ENCODE measurements around the gene TMEM147.

TMEM147 gene

GRCh38 chr19:35521124-35521743 is 24.2 kb upstream of the TMEM147 start:
- no peak for DNase-seq

- DNase-seq = no peak
Measured at GRCh38 chr19:35522745-35523327, 22.6 kb upstream of the TMEM147 start.

- no peak for DNase-seq
Measured at GRCh38 chr19:35524181-35524837, 21.1 kb upstream of the TMEM147 start.

DNA sequence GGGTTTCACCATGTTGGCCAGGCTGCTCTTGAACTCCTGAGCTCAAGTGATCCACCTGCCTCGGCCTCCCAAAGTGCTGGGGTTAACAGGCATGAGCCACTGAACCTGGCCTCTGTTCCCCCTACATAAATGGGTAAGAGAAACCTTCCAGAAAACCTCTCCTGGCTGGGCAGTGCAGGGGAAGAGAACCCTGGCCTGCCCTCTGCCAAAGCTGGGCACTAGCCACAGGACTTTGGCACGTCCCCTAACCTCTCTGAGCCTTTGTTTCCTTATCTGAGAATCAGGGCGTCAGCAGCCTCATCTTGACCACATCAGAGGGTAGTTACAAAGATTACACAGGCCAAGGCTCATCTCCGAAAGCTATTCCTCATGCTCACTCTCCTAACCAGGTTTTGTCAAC is 19.6 kb upstream of the TMEM147 start:
- DNase-seq = no peak

- no peak for DNase-seq
Measured at GRCh38 chr19:35528218-35529038, 17.0 kb upstream of the TMEM147 start, which contains the start of gene SBSN. SBSN (minus strand) TSS chr19:35528311; CDS start chr19:35528281, 30 bp downstream.

- no peak for DNase-seq
Measured at GRCh38 chr19:35529241-35530218, 15.9 kb upstream of the TMEM147 start.

DNA sequence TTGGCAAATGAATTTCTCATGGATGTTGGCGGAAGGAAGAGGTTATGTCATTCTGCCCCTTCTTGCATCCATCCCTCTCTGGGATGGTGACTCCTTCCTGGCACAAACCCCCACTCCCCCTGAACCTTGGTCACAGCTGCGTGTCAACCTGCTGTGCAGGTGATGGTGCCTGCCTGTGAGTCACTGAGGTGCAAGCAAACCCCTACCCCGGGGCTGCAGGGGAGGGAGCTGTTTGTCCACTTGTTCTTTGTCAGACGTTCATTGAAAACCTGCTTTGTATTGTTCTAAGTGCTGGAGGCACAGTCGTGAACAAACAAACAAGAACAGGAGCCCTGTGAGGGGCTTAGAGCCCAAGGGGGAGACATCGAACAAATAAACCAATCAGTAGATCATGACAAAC is 14.1 kb upstream of the TMEM147 start:
- no peak for DNase-seq

DNA sequence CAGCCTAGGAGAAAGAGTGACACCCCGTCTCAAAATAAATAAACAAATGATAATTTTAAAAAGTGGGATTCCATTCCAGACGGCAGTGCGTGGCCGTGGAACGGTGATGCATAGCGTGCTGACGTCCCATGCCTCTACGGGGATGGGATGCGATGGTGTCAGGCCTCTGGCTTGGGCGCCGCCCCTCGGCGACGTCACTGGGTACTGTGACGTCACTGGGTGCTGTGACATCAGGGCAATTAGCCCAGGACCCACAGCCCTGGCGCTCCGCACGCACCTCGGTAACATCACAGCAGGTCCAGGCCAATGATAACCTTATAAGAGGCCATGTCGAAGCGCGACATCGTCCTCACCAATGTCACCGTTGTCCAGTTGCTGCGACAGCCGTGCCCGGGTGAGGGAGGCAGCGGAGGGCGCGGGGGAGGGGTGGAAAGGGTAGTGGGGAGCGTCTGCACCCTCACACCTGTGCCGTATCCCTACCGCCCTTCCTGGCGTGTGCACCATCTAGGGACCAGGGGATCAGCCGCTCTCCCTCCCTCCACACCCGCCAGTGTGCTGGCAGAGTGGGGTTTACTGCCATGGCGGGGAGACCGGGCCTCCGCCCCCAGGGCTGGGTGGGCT is 12.1 kb upstream of the TMEM147 start, which contains the start of gene GAPDHS:
Gene GAPDHS, plus strand, starts transcription at position 256 of the 621 bp plus-strand sequence. Its CDS starts 72 bp downstream, at position 328.
- DNase-seq = no peak

- peak in 2 of 4 experiments; percentile 26 to 36 for DNase-seq
Measured at GRCh38 chr19:35533822-35534392, 11.5 kb upstream of the TMEM147 start.

DNA sequence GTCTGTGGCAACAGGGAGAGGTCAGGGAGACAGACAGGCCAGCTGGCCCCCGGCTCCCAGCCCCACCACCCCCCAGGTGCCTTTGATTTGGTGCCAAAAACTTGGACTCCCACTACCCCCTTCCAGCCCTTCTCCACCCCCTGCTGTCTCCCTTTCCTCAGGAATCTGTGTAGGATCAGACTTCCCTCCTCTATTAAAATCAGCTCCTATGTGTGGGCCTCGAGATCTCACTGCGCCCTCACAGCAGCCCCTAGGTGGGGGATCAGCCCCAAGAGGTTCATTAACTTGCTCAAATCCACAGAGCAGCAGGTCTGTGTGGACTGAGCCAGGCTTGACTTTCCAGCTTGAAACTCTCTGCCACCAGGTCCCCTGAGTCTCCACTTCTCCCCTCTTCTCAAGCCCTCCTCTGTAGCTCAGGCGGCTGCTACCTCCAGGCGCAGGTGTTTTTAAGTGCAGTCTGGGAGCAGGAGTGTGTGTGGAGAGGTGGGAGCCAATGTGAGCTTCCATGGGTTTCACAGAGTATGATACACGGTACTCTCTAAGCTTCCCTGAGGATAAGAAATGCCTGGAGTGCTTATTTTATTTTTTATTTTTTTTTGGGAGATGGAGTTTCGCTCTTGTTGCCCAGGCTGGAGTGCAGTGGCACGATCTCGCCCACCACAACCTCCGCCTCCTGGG is 10.5 kb upstream of the TMEM147 start:
- DNase-seq = no peak

GRCh38 chr19:35539314-35539713 is 6.1 kb upstream of the TMEM147 start:
- DNase-seq = no peak

GRCh38 chr19:35539850-35540249 is 5.6 kb upstream of the TMEM147 start:
- no peak for DNase-seq

GRCh38 chr19:35540356-35540927 is 5.0 kb upstream of the TMEM147 start:
- no peak for DNase-seq

DNA sequence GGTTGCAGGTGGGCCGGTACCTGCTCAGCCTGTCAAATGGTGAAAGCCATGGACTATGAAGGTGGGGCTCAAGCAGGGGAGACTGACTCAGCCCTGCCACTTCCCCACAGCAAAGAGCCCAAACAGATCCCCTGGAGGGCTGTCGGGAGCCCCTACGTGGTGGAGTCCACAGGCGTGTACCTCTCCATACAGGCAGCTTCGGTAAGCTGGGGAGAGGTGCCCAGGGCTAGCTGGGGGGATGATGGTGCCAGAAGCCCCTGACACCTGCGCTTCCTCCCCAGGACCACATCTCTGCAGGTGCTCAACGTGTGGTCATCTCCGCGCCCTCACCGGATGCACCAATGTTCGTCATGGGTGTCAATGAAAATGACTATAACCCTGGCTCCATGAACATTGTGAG is 3.2 kb upstream of the TMEM147 start:
- no peak for DNase-seq

- DNase-seq = no peak
Measured at GRCh38 chr19:35543280-35544109, 1.9 kb upstream of the TMEM147 start.

DNA sequence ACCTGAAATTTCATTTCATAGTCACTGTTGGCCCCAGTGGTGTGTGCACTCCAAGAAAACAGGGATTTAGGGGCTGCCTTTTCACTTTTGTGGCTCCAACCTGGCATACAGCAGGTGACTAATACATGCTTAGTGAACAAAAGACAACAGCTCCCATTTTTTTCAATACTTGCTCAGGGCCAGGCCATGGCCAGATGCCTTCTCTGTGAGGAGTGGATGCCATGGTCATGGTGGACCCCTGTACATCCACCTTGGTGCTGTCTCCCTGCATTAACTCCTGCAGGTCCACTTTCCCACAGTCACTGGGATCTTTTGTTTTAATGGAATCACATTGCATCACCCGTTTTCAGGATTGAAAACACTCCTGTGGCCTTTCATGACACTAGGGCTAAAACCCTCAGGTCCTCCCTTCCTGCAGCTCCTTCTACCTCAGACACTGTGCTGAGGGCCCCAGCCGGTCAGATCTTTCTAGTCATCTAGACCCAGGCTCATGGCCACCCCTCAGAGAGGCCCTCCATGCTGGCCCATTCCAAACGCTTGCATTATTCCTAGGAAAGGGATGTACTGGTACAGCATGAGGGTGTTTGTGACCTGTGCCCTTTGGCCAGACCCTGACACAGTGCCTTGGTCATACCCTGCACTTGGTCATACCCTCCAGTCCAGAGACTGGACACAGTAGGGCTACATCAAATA is 1.2 kb upstream of the TMEM147 start:
- DNase-seq = no peak

DNA sequence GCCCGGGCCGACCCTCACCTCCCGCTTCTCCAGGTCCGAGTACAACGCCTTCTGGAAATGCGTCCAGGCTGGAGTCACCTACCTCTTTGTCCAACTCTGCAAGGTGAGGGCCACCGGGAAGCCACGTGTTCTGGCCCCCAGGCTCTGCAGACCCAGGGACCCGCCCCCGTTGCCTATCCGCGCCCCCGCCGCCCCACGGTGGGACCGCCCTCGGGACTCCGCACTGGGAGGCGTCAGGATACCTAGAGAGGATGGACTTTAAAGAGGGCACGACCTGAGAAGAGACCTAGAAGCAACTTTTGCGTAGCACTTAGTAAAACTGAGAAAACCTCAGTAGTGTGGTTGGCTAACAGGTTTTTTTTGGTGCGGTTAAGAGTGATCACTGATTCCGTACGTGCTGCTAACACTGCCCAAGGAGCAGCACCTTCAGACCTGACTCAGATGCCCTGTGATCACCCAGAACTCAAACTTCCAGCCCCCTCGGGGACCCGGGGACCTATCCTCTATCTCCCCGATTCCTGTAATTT is 492 bp downstream of the TMEM147 start:
- peak in 2 of 4 experiments; percentile 18 to 31 for DNase-seq

- DNase-seq = no peak
Measured at GRCh38 chr19:35546532-35546931, 1.1 kb downstream of the TMEM147 start.
